IMR-90 (cell line): Measurements from ENCODE around the gene SLAMF1.

ENCODE experiments used
- BHLHE40 ChIP-seq: fragments of 150-350 bp; IDR thresholded peaks from 2 replicates; pipeline ENCODE4 v1.6.1; 2016; ENCODE audit warnings: mild to moderate bottlenecking, low read depth, low read length
- CEBPB ChIP-seq: IDR thresholded peaks from 2 replicates; pipeline ENCODE4 v1.6.1; 2012; ENCODE audit warnings: low read depth, low read length, improper control_type of control experiment
- CHD1 ChIP-seq: IDR thresholded peaks from 2 replicates; pipeline ENCODE4 v1.6.1; 2012; ENCODE audit warnings: low read depth, low read length, improper control_type of control experiment
- MAFK ChIP-seq: IDR thresholded peaks from 2 replicates; pipeline ENCODE4 v1.6.1; 2012; ENCODE audit warnings: low read depth, low read length, improper control_type of control experiment
- MAZ ChIP-seq: IDR thresholded peaks from 2 replicates; pipeline ENCODE4 v1.6.1; 2012; ENCODE audit warnings: low read depth, mild to moderate bottlenecking, low read length, improper control_type of control experiment, moderate library complexity, borderline replicate concordance
- MXI1 ChIP-seq: IDR thresholded peaks from 2 replicates; pipeline ENCODE4 v1.6.1; 2012; ENCODE audit warnings: low read depth, mild to moderate bottlenecking, low read length, moderate library complexity, borderline replicate concordance
- NFE2L2 ChIP-seq: fragments of 150-350 bp; IDR thresholded peaks from 2 replicates; pipeline ENCODE4 v1.6.1; 2016; ENCODE audit warnings: low read depth, mild to moderate bottlenecking, low read length
- POLR2A ChIP-seq: IDR thresholded peaks from 2 replicates; pipeline ENCODE4 v1.6.1; 2012; ENCODE audit warnings: mild to moderate bottlenecking, low read depth, low read length
- RAD21 ChIP-seq: IDR thresholded peaks from 2 replicates; pipeline ENCODE4 v1.6.1; 2012; ENCODE audit warnings: low read length, improper control_type of control experiment
- RCOR1 ChIP-seq: IDR thresholded peaks from 2 replicates; pipeline ENCODE4 v1.6.1; 2012; ENCODE audit warnings: mild to moderate bottlenecking, low read length, improper control_type of control experiment; ENCODE audit not compliant: insufficient replicate concordance
- RFX5 ChIP-seq: IDR thresholded peaks from 2 replicates; pipeline ENCODE4 v1.8.0; 2012; ENCODE audit warnings: low read depth, mild to moderate bottlenecking, low read length, moderate library complexity
- TF ChIP-seq, protein P1 (sequence below): conservative IDR thresholded peaks from 2 replicates; pipeline ENCODE4 v1.5.1; 2012; ENCODE audit warnings: mild to moderate bottlenecking, low read depth, low read length, improper control_type of control experiment
- TF ChIP-seq, protein P2 (sequence below): fragments of 150-350 bp; IDR thresholded peaks from 2 replicates; pipeline ENCODE4 v1.6.1; 2017; ENCODE audit warnings: mild to moderate bottlenecking, antibody characterized with exemption, low read length, low read depth
- TF ChIP-seq, protein P3 (sequence below): fragments of 150-350 bp; IDR thresholded peaks from 2 replicates; pipeline ENCODE4 v1.6.1; 2016; ENCODE audit warnings: low read depth, mild to moderate bottlenecking, low read length, moderate library complexity, borderline replicate concordance

DNA sequence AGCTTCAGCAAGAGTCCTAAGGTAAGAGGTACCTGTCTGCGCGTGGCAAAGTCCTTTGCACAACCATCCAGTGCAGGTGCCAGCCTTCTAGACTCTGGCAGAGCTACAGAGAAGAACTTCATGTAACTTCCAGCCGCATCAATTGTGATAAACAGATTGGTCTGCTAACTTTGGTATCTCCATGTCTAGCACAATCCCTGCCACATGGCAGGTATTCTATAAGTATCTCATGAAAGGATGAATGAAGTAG is 35.0 kb upstream of the SLAMF1 start:
- TF ChIP-seq, protein P1, sequence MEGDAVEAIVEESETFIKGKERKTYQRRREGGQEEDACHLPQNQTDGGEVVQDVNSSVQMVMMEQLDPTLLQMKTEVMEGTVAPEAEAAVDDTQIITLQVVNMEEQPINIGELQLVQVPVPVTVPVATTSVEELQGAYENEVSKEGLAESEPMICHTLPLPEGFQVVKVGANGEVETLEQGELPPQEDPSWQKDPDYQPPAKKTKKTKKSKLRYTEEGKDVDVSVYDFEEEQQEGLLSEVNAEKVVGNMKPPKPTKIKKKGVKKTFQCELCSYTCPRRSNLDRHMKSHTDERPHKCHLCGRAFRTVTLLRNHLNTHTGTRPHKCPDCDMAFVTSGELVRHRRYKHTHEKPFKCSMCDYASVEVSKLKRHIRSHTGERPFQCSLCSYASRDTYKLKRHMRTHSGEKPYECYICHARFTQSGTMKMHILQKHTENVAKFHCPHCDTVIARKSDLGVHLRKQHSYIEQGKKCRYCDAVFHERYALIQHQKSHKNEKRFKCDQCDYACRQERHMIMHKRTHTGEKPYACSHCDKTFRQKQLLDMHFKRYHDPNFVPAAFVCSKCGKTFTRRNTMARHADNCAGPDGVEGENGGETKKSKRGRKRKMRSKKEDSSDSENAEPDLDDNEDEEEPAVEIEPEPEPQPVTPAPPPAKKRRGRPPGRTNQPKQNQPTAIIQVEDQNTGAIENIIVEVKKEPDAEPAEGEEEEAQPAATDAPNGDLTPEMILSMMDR, result no peak
- TF ChIP-seq POLR2A (no peak), NFE2L2 (no peak), CEBPB (no peak), MAZ (no peak), BHLHE40 (no peak), MXI1 (no peak), CHD1 (no peak), RAD21 (no peak), MAFK (no peak), RCOR1 (no peak), RFX5 (no peak)
- TF ChIP-seq, protein P2, sequence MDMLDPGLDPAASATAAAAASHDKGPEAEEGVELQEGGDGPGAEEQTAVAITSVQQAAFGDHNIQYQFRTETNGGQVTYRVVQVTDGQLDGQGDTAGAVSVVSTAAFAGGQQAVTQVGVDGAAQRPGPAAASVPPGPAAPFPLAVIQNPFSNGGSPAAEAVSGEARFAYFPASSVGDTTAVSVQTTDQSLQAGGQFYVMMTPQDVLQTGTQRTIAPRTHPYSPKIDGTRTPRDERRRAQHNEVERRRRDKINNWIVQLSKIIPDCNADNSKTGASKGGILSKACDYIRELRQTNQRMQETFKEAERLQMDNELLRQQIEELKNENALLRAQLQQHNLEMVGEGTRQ, result no peak
- TF ChIP-seq, protein P3, sequence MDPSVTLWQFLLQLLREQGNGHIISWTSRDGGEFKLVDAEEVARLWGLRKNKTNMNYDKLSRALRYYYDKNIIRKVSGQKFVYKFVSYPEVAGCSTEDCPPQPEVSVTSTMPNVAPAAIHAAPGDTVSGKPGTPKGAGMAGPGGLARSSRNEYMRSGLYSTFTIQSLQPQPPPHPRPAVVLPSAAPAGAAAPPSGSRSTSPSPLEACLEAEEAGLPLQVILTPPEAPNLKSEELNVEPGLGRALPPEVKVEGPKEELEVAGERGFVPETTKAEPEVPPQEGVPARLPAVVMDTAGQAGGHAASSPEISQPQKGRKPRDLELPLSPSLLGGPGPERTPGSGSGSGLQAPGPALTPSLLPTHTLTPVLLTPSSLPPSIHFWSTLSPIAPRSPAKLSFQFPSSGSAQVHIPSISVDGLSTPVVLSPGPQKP, result no peak
